A673 (cell line): ENCODE results near the gene RHCG. TPM values are rescaled to one million over a fixed set of nuclear protein-coding genes. Genes with fewer than 3 reads are reported as not detected.

Experiments
- BruUV-seq: library from RNA; stranded (reverse); fragments of 400-500 nt; replicated peaks from 2 replicates; lab custom pipeline; 2021; lab: Mats Ljungman, UMichigan
- CTCF ChIA-PET: fragments of 300-600 bp; sonication (Branson Sonifier 250); formaldehyde crosslinking; loops from one replicate; lab custom pipeline; 2022; ENCODE audit warnings: antibody characterized with exemption; lab: Charles Lee
- POLR2A ChIA-PET: fragments of 300-600 bp; sonication (Branson Sonifier 250); formaldehyde crosslinking; loops from one replicate; lab custom pipeline; 2022; ENCODE audit warnings: antibody characterized with exemption; ENCODE audit not compliant: low non-redundant PET; lab: Charles Lee
- DNase-seq: peaks from one replicate; pipeline ENCODE4 v3.0.0-alpha.2; 2015; ENCODE audit warnings: low spot score
- H3K27ac ChIP-seq: fragments of 200-600 bp; sonication (generic); 2 replicates; pipeline ENCODE4 v1.5.1; 2016; ENCODE audit warnings: mixed run types, low read depth, mild to moderate bottlenecking, mixed read lengths, antibody characterized with exemption, low read length; ENCODE audit not compliant: poor library complexity, severe bottlenecking
- H3K27me3 ChIP-seq: fragments of 200-600 bp; sonication (generic); replicated peaks from 2 replicates; pipeline ENCODE4 v1.6.1; 2017; ENCODE audit warnings: mixed run types, low read depth, mild to moderate bottlenecking, mixed read lengths, antibody characterized with exemption, low read length; ENCODE audit not compliant: insufficient read depth, poor library complexity
- H3K36me3 ChIP-seq: fragments of 200-600 bp; sonication (generic); 2 replicates; pipeline ENCODE4 v1.6.1; 2016; ENCODE audit warnings: mixed run types, mild to moderate bottlenecking, mixed read lengths, antibody characterized with exemption, low read length; ENCODE audit not compliant: insufficient read depth, poor library complexity, severe bottlenecking
- H3K4me1 ChIP-seq: fragments of 200-600 bp; sonication (generic); 2 replicates; pipeline ENCODE4 v1.6.1; 2017; ENCODE audit warnings: mixed run types, mild to moderate bottlenecking, mixed read lengths, antibody characterized with exemption, low read length; ENCODE audit not compliant: insufficient read depth, poor library complexity, severe bottlenecking
- H3K4me3 ChIP-seq: fragments of 200-600 bp; sonication (generic); 2 replicates; pipeline ENCODE4 v1.5.1; 2016; ENCODE audit warnings: low read depth, mixed run types, mild to moderate bottlenecking, mixed read lengths, low read length; ENCODE audit not compliant: poor library complexity, severe bottlenecking
- H3K9me3 ChIP-seq: fragments of 200-600 bp; sonication (generic); 2 replicates; pipeline ENCODE4 v1.6.1; 2016; ENCODE audit warnings: mixed run types, low read depth, mild to moderate bottlenecking, mixed read lengths, antibody characterized with exemption, low read length; ENCODE audit not compliant: poor library complexity, severe bottlenecking
- CTCF ChIP-seq: fragments of 300-800, 200-600 bp; sonication (generic); conservative IDR thresholded peaks from 2 replicates; pipeline ENCODE4 v1.5.1; 2017; ENCODE audit warnings: low read depth, mild to moderate bottlenecking, antibody characterized with exemption, low read length, moderate library complexity, mixed read lengths
- EZH2 ChIP-seq: fragments of 200-600 bp; sonication (generic); IDR thresholded peaks from 2 replicates; pipeline ENCODE4 v1.6.1; 2017; ENCODE audit warnings: borderline replicate concordance, low read depth, mild to moderate bottlenecking, mixed read lengths, antibody characterized with exemption, low read length; ENCODE audit not compliant: poor library complexity, severe bottlenecking
- intact Hi-C: fragments of 100-400 bp; cut with micrococcal nuclease; formaldehyde crosslinking; loops from one replicate; pipeline ENCODE4 v1.10.0; 2022; ENCODE audit not compliant: unreplicated experiment
- total RNA-seq: library from RNA; stranded (reverse); gene quantifications from 2 replicates; pipeline ENCODE4 v1.2.3, GENCODE V29; 2021

Gene RHCG
- total RNA-seq, 1 experiment from 2014 or later, result 1.4 TPM

GRCh38 chr15:89530976-89531375, 34.6 kb upstream of the RHCG start:
- no peak for DNase-seq
- TF ChIP-seq CTCF (no peak), EZH2 (no peak)
- H3K27ac ChIP-seq, result no peak overlapping the region
- intact Hi-C loops, result no loop called here
- H3K36me3 ChIP-seq, result no peaks in the 10 kb centered on the region
- BruUV-seq, result no TSS peak
- CTCF ChIA-PET, result no interaction called here
- H3K4me1 ChIP-seq, result no peaks in the 10 kb centered on the region
- H3K27me3 ChIP-seq, result no peaks in the 10 kb centered on the region
- POLR2A ChIA-PET, result no interaction called here
- H3K4me3 ChIP-seq, result no peak overlapping the region
- no peaks in the 10 kb centered on the region for H3K9me3 ChIP-seq

DNA sequence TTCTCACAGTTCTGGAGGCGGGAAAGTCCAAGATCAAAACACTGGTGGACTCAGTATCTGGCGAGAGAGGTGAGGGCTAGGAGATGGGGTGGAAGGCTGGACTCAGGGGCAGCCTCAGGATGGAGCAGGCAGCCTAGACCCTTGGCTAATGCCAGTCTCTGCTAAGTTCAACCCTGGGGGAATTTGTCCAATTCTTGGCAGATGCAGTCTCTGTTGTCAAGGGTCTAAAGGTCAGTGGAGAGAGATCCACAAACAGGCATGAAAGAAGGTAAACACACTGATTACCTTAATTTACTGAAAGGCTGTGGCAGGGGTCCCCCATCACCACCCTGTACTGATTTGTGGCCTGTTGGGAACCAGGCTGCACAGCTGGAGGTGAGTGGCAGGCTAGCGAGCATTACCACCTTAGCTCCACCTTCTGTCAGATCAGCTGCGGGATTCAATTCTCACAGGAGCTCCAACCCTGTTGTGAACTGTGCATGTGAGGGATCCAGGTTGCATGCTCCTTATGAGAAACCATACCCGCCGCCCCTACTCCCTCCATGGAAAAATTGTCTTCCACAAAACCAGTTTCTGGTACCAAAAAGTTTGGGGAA, 32.5 kb upstream of the RHCG start:
- H3K36me3 ChIP-seq, result no peaks in the 10 kb centered on the region
- no peak overlapping the region for H3K27ac ChIP-seq
- intact Hi-C loops, result no loop called here
- POLR2A ChIA-PET, result no interaction called here
- H3K9me3 ChIP-seq, result no peaks in the 10 kb centered on the region
- no peaks in the 10 kb centered on the region for H3K27me3 ChIP-seq
- TF ChIP-seq CTCF, result no peak
- no peak for TF ChIP-seq EZH2
- CTCF ChIA-PET, result no interaction called here
- no peak for DNase-seq
- H3K4me1 ChIP-seq, result no peaks in the 10 kb centered on the region
- H3K4me3 ChIP-seq, result no peak overlapping the region
- BruUV-seq, result no TSS peak

- Histone ChIP-seq H3K36me3 (no peaks in the 10 kb centered on the region), H3K4me1 (no peaks in the 10 kb centered on the region), H3K27ac (no peak overlapping the region), H3K9me3 (no peaks in the 10 kb centered on the region), H3K27me3 (no peaks in the 10 kb centered on the region), H3K4me3 (no peak overlapping the region)
- no peak for DNase-seq
- BruUV-seq, result no TSS peak
- TF ChIP-seq EZH2 (no peak), CTCF (no peak)
- ChIA-PET CTCF (no interaction called here), POLR2A (no interaction called here)
- intact Hi-C loops, result no loop called here
Observed at GRCh38 chr15:89526601-89527441, 30.4 kb upstream of the RHCG start.
